Stimulated activated CD4-positive, alpha-beta T cell treated with anti-CD3 and anti-CD28 coated beads, Interleukin-12 subunit alpha, Interleukin-12 subunit beta, amount 100 ng/mL, for 4 hours (primary cell): ENCODE results near the gene ACOX1.
"Not testable (repeated sequence)": the region's sequence is repeated elsewhere in the genome, so short reads cannot be mapped to it uniquely, and the experiment has no call there.

ENCODE experiments used
- DNase-seq: peaks from one replicate; pipeline ENCODE4 v3.0.0-alpha.2; 2020

ACOX1 gene

GRCh38 chr17:75979705-75980187, 780 bp upstream of the ACOX1 start:
- no peak for DNase-seq

- no peak for DNase-seq
These were observed 2.7 kb downstream of the ACOX1 start for GRCh38 chr17:75976175-75976848.

GRCh38 chr17:75975757-75976174, 3.2 kb downstream of the ACOX1 start:
- DNase-seq: no peak

DNA sequence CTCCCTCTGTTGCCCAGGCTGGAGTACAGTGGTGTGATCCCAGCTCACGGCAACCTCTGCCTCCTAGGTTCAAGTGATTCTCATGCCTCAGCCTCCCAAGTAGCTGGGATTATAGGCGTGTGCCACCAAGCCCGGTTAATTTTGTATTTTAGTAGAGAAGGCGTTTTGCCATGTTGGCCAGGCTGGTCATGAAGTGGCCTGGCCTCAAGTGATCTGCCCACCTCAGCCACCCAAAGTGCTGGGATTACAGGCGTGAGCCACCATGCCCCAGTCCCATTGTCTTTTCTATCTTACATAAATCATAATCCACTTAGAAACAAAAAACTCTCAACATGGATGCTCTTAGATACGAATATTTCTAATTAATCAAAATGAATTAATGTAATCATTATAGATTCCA, 3.8 kb downstream of the ACOX1 start:
- not testable (repeated sequence) for DNase-seq

DNA sequence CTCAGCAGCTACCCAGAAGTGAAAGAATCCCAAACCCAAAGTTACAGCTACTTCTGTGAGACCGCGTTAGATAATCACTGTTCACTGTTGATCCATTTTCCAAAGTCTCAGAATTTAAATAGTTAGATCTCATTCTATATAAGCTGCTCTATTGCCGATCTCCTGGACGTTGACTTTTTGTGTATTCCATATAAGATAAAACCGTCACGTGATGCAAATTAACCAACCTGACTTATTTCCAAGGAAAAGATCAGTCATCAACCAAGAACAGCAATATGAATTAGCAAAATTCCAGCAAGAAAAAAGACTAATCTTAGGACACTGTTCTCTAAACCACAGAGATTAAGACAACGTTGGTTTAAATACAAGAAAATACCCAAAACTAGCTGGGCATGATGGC, 8.3 kb downstream of the ACOX1 start:
- DNase-seq: no peak

GRCh38 chr17:75970011-75970523, 8.9 kb downstream of the ACOX1 start:
- DNase-seq: no peak

GRCh38 chr17:75969044-75969443, 9.9 kb downstream of the ACOX1 start:
- not testable (repeated sequence) for DNase-seq

DNA sequence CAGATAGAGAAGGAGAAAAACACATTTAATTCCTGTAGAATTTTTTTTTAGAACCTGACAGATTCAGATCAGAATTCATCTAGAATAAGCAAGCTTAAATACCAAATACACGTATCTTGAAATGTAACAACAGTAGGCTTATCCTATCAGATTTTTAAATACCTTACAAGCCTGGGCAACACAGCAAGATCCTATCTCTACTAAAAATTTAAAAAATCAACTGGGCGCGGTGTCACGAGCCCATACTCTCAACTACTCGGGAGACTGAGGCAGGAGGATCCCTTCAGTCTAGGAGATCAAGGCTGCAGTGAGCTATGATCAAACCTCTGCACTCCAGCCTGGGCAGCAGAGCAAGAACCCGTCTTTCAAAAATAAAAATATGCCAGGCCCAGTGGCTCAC, 13.5 kb downstream of the ACOX1 start:
- DNase-seq: no peak

DNA sequence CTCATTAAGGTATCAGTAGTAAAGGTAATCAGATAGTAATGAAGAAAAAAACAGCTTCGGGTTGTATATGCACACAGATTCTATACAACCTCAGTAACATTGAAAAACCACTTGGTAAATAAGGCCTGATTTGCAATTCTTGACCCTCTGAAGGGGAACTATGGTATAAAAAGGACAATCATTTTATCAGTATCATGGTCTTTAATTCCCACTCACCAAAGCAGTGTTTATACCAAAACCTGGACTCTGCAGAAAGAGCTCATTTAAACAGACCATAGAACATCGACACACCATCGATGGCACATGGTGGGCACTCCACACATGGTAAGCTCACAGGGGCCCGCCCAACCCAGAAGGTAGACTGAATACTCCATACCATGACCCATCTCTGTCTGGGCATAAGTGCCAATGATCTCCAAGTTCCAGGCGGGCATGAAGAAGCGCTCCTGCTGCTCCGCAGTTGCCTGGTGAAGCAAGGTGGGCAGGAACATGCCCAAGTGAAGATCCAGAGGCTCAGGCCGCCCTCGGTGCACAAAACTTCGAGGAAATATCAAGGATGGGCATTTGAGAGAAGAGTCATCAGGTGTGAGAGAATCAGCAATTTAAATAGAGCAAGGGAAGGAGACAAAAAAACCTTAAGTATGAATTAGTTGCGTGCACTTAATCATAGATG, 19.0 kb downstream of the ACOX1 start:
- DNase-seq: no peak

GRCh38 chr17:75959051-75959838, 19.7 kb downstream of the ACOX1 start:
- DNase-seq: no peak

DNA sequence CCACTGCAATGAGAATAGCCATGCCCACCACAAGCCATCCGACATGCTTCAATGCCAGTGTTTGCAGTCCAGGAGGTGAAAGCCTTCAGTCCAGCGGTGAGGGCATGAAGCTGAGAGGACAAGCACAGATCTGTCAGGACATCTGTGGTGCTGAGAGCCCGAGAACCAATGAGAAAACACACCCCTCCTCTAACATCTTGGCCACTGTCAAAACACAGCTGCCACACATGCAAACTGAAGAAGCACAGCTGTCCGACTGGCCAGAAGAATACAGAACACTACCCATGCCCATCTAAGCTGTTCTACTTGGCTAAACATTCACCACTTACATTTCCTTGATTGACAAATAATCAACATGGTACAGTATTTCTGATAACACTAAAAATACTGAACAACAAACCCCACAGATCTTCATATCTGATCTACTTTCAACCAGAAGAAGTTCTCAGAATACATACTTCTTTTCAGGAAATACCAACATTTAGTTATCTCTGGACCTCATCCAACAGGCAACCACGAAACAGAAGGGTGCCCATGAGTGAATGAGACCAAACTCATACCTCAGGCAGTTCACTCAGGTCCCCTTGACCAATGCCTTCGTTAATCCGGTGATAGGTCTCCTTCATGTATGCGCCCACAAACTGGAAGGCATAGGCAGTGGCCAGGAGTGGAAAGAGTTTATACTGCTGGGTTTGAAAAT, 28.0 kb downstream of the ACOX1 start:
- DNase-seq: no peak

DNA sequence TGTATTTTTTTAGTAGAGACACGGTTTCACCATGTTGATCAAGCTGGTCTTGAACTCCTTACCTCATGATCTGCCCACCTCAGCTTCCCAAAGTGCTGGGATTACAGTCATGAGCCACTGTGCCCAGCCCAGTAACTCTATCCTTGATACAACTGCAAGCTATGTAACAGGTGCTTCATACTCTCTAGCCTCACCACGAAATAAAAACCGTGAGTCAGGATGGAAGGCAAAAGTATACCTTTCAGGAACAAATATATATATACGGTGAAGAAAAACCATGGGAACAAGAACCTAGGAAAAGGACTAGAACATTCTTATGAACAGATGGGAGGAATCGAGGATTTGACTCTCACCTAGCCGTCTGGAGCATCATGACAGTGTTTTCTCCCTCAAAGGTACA, 28.5 kb downstream of the ACOX1 start:
- no peak for DNase-seq

- no peak for DNase-seq
These were observed 33.8 kb downstream of the ACOX1 start for GRCh38 chr17:75945211-75945610.

DNA sequence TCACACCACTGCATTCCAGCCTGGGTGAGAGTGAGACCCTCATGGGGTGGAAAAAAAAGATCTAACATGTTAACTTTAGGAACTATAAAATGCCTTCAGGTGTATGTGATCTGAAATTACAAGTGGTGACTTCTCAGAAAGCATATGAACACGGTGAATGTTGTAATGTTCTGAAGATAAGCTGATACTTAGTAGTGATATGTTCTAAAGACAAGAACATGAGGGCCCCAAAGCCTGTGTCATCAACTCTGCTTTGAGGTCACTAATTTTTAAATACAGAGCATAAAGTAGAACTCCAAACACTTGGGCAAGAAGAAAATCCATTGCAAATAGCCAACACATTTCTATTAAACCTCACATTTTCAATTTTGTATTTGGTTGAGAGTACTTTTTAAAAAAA, 35.5 kb downstream of the ACOX1 start:
- no peak for DNase-seq

DNA sequence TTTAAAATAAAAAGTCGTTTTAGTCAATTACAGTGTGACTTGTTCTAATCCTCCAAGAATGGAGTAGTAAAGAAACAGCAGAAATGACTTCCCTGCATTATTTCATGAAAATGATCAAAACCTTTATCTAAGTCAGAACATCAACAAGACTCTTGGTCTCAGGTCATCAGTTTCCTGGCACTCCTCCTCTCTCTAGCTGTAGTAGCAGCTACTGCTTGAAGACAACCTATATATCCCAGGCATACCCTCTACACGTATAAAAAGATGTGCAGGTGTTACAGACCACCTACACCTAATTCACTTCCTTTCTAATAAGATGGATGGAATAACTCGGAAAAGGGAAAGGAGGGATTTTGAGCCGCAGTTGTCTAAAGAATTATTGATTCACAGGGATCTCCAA, 36.5 kb downstream of the ACOX1 start:
- no peak for DNase-seq

GRCh38 chr17:75941442-75941819, 37.5 kb downstream of the ACOX1 start:
- no peak for DNase-seq

GRCh38 chr17:75940727-75941441, 38.1 kb downstream of the ACOX1 start, which contains the start of gene FBF1:
TSS of gene FBF1 (minus strand) at chr17:75941042. CDS start at chr17:75938149, 2,893 bp downstream.
- DNase-seq: peak; percentile 85

GRCh38 chr17:75937652-75938051, 41.3 kb downstream of the ACOX1 start:
- DNase-seq: no peak

- no peak for DNase-seq
These were observed 45.2 kb downstream of the ACOX1 start for GRCh38 chr17:75933808-75934207.

GRCh38 chr17:75932852-75933251, 46.1 kb downstream of the ACOX1 start:
- DNase-seq: no peak

- no peak for DNase-seq
These were observed 47.9 kb downstream of the ACOX1 start for GRCh38 chr17:75931062-75931461.

DNA sequence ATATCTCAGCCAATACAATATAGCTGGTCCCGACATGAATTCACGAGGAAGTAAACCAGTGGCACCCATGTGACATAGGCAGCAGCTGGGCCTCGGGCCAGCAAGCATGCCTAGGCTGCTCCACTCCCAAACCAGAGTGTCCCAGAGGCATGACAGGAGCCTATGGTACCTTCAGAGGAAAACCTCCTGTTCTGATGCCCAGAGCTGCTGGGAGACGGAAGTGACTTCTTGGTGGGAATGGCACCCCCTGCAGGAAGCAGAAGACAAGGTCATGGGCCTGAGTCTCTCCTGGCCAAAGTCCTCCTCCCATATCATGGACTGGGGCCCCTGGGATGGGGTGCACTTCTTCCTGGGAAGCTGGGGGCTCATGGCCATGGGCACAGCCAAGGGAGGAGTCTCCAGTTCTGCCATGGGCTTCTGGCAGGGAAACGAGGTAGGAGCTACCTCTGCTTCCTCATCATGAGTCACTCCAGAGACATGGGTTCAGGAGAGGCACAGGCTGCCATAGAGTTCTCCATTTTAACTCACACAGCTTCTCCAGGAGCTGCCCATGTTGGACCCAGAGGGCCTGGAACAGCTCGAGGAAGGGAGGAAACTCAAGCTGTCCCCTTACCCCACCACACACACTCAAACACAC, 51.6 kb downstream of the ACOX1 start:
- DNase-seq: no peak
